DMS114 treated with DMSO at 0.1 percent for 48 hours (cell line): ENCODE data around the gene NDC1.

Source experiments
- DNase-seq: peaks from one replicate; lab custom pipeline; 2025; ENCODE audit not compliant: unreplicated experiment; lab: John Stamatoyannopoulos, UW

Gene NDC1

GRCh38 chr1:53732409-53732808 is 105.7 kb downstream of the NDC1 start:
- no peak for DNase-seq

GRCh38 chr1:53731779-53732305 is 106.3 kb downstream of the NDC1 start:
- no peak for DNase-seq

- DNase-seq, result no peak
Measured at GRCh38 chr1:53731043-53731600, 107.0 kb downstream of the NDC1 start.

GRCh38 chr1:53730224-53730865 is 107.8 kb downstream of the NDC1 start:
- no peak for DNase-seq

DNA sequence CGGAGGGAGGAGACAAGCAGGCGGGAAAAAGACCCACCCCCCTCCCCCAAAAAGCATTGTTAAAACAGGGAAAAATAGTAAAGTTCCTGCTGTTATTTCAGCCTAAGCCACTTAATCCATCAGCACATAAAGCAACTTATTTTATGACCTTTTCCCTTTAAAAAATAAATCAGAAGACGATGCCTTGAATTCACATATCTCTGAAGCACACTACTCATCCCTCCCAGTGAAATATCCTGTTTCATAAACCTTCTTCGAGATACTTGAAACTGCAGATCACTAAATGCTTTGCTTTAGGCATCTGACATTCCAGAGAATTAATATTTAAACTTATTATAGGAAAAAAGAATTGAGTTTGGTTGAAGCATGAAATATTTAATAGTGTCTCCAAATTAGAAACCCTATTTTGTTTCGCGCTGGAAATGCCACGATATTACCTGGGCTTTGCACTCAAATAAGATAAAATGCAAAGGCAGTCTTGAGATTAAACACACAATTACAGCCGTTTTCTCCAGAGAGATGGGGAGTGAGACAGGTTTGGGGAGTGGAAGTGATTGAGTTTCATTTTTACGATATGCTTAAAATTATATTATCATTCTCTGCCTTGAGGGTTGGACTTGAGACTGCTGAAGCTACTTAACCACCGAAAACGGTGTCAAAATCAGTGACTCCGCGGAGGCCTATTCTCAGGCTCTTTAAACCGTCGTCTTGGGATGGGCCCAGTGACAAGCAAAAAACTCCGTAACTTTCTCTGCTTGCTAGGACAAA is 108.5 kb downstream of the NDC1 start:
- DNase-seq, result no peak

GRCh38 chr1:53728702-53729455 is 109.2 kb downstream of the NDC1 start:
- DNase-seq, result no peak

GRCh38 chr1:53728196-53728595 is 109.9 kb downstream of the NDC1 start:
- no peak for DNase-seq

DNA sequence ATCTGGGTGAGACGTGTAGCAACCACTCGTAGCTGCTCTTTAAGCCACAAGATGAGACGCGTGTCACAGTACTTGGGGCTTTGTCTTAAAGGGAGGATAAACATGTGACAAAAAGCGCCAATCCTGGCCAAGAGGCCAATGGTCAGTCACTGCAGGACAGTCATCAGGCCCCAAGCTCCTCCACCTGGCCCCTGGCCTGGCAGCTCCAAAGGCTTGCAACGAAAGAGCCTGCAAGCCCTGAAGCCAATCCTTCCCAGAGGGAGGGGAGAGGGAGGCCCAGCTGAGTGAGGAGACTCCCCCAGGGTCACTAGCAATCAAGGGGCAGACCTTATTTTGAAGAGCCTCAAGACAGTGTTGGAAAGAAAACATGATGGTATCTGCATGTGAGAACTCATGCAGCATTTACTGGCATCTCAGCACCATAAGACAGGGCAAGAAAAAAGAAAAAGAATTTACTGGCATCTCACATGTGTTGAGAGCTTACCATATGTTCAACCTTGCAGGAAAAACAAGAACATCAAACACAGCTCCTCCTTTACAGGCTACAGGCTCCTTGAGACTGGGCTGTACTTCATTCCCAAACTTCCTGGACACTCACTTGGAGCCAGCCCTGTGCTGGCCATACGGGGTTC is 110.5 kb downstream of the NDC1 start:
- no peak for DNase-seq

DNA sequence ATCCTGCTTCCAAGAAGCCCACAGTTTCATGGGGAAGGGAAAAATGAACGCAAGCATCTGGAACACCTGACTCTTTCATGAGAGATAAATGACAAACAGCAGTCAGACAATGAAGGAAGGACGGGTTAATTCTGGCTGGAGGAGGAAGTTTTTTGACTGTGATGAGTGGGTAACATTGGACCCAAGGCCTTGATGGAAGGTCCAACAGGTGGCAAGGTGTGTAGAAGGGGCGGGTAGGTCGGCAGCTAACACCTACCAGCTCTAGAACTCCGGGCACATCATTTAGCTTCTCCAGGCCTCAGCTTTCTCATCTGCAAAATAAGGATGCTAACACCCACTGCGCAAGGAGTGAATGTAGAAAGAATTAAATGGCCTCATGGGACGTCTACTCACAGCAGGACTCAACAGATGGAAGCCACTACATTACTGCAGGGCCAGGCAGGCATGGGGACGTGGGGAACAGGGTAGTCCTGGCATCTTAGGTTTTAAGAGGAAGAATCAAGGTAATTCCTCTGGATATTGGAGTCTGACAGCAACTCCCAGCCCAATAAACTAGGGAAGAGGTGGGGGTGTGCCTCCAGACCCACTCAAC is 112.0 kb downstream of the NDC1 start:
- DNase-seq, result no peak

DNA sequence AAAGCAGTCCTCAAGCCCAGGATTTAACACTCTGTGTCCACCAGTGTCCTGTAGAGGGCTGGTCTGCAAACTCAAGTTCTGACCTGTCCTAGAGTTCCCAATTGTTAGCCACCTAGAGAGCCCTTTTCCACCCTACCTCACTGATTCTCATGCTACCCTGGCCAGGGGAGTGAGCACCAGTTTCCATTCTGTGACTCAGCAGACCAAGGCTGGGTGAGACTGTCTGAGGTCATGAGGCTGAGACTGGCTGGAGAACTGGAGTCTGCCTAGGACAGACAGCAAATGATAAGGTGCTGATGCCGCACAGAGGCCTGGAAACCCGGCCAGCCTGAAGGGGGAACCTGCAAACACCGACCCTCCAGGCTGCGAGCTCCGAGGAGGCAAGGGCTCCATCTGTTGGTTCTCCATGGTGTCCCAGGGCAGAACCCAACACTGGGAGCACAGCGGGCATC is 112.8 kb downstream of the NDC1 start:
- no peak for DNase-seq

DNA sequence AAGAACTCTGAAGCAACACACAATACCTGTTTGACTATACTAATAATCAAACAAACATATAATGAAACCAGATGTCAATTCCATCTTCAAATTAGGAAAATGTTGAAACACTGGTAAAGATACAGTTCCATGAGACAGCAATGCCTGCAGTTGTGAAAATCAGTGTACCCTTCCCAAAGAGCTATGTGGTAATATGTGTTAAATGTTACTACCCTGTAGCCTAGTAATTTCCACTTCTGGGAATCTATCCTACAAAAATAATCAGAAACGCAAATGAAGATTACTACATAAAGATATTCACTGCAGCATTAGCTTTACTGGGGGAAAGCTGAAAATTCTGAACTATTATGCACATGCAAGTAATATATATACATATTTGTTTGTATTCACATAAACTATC is 116.1 kb downstream of the NDC1 start:
- DNase-seq, result no peak

DNA sequence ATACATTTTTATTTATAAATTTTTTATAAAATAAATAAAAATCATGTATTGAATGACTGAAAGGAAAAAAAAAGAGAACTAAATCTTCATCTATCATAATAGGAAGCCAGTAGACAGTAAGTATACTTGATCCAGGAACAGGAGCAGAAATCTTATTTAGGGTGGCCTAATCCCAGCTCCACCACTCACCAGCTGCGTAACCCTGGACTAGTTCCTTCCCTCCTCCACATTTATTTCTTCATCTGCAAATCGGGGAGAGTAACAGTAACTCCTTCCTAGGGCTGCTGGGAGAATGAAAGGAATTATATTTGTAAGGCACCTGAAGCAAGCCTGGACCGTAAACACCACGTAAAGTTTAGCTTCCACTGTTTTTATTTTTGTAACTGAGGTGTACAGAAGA is 117.0 kb downstream of the NDC1 start:
- no peak for DNase-seq

DNA sequence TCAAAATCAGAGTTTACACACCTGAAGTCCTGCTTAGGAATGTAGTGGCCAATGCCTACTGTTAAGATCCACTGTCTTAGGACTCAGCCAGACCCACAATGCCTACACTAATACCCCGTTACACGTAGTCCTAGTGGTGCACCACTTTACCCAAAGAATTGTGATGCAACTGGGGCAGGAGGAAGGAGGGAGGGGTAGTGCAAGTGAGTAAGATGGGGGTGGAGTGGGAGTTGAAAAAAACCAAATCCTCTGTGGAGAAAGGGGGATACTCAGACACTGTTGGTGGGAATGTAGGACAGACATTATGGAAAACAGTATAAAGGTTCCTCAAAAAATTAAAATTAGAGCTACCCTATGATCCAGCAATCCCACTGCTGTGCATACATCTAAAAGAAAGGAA is 118.6 kb downstream of the NDC1 start:
- DNase-seq, result no peak

- no peak for DNase-seq
Measured at GRCh38 chr1:53718443-53718842, 119.7 kb downstream of the NDC1 start.

DNA sequence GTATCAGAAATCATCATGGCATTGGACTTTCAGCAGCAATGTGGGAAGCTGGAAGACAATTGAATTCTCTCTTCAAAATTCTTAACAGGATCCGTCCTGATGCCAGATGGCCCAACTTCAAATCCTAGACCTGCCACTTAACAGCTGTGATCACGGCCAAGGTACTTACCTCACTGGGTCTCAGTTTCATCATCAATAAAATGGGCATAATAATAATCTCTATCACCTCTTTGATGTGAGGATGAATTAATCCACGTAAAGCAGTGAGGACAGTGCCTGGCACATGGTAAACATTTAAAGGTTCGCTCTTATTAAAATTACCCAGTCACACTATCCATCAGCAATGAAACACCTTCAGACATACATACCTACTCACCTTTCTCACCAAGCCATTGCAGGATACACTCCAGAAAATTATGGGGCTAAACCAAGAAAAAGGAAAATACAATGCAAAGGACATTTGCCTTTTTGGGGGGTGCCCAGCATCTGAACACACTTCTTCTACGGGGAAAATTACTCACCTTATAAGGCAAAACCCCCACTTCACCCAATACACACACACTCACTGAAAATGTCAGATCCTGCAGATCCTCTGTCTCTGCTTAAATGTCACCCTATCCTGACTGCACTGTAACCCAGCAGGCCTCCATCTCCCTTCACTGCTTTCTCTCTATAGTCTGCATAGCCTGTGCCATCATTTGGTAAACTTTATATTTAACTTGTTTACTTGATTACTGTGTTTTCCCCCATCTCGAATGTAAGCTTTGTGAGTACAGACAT is 120.9 kb downstream of the NDC1 start:
- no peak for DNase-seq

GRCh38 chr1:53716150-53716549 is 121.9 kb downstream of the NDC1 start:
- no peak for DNase-seq

GRCh38 chr1:53715478-53715877 is 122.6 kb downstream of the NDC1 start:
- no peak for DNase-seq
